Measurements from ENCODE around the gene MICAL3.

GRCh38 chr22:17832665-17833064 is 191.7 kb downstream of the MICAL3 start:
- TF ChIP-seq, protein P1, sequence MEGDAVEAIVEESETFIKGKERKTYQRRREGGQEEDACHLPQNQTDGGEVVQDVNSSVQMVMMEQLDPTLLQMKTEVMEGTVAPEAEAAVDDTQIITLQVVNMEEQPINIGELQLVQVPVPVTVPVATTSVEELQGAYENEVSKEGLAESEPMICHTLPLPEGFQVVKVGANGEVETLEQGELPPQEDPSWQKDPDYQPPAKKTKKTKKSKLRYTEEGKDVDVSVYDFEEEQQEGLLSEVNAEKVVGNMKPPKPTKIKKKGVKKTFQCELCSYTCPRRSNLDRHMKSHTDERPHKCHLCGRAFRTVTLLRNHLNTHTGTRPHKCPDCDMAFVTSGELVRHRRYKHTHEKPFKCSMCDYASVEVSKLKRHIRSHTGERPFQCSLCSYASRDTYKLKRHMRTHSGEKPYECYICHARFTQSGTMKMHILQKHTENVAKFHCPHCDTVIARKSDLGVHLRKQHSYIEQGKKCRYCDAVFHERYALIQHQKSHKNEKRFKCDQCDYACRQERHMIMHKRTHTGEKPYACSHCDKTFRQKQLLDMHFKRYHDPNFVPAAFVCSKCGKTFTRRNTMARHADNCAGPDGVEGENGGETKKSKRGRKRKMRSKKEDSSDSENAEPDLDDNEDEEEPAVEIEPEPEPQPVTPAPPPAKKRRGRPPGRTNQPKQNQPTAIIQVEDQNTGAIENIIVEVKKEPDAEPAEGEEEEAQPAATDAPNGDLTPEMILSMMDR (IDR thresholded peaks at IDR 0.05; ENCODE audit: insufficient read depth, low read length), result no peak
- no peak for TF ChIP-seq GABPA (IDR thresholded peaks at IDR 0.05; ENCODE audit: low read depth)
- TF ChIP-seq REST (IDR thresholded peaks at IDR 0.05; ENCODE audit: insufficient replicate concordance, low read depth), result no peak
- TF ChIP-seq SPI1 (IDR thresholded peaks at IDR 0.05; ENCODE audit: borderline replicate concordance, low read depth), result no peak
- TF ChIP-seq POLR2AphosphoS5 (IDR thresholded peaks at IDR 0.05; ENCODE audit: low read depth), result no peak
